22Rv1 (cell line): ENCODE results near the gene SELPLG.
"Not testable (repeated sequence)": the region's sequence is repeated elsewhere in the genome, so short reads cannot be mapped to it uniquely, and the experiment has no call there.

ENCODE experiments used
- H3K27ac ChIP-seq: fragments of 450-650 bp; 2 replicates; pipeline ENCODE4 v1.5.1; 2017
- ZFX ChIP-seq: fragments of 450-650 bp; IDR thresholded peaks from 2 replicates; pipeline ENCODE4 v1.6.1; 2017; ENCODE audit warnings: antibody characterized with exemption, borderline replicate concordance
- TF ChIP-seq, protein P1 (sequence below): fragments of 450-650 bp; IDR thresholded peaks from 2 replicates; pipeline ENCODE4 v1.5.1; 2017; ENCODE audit warnings: mild to moderate bottlenecking

SELPLG gene

GRCh38 chr12:108665608-108666202, 32.0 kb upstream of the SELPLG start:
- no peak overlapping the region for H3K27ac ChIP-seq

GRCh38 chr12:108664338-108665258, 30.9 kb upstream of the SELPLG start:
- H3K27ac ChIP-seq = no peak overlapping the region
- no peak for TF ChIP-seq ZFX
- TF ChIP-seq, protein P1, sequence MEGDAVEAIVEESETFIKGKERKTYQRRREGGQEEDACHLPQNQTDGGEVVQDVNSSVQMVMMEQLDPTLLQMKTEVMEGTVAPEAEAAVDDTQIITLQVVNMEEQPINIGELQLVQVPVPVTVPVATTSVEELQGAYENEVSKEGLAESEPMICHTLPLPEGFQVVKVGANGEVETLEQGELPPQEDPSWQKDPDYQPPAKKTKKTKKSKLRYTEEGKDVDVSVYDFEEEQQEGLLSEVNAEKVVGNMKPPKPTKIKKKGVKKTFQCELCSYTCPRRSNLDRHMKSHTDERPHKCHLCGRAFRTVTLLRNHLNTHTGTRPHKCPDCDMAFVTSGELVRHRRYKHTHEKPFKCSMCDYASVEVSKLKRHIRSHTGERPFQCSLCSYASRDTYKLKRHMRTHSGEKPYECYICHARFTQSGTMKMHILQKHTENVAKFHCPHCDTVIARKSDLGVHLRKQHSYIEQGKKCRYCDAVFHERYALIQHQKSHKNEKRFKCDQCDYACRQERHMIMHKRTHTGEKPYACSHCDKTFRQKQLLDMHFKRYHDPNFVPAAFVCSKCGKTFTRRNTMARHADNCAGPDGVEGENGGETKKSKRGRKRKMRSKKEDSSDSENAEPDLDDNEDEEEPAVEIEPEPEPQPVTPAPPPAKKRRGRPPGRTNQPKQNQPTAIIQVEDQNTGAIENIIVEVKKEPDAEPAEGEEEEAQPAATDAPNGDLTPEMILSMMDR = peak; percentile 98

More at GRCh38 chr12:108665608-108666202, 32.0 kb upstream of the SELPLG start:
- no peak for TF ChIP-seq ZFX
- TF ChIP-seq, protein P1 = no peak

- TF ChIP-seq, protein P1 = no peak
- no peak overlapping the region for H3K27ac ChIP-seq
These were observed 29.8 kb upstream of the SELPLG start for GRCh38 chr12:108663324-108664015.

- not testable (repeated sequence) for H3K27ac ChIP-seq
These were observed 24.4 kb upstream of the SELPLG start for GRCh38 chr12:108658115-108658514.

- TF ChIP-seq, protein P1 = no peak
- TF ChIP-seq ZFX = no peak
- no peak overlapping the region for H3K27ac ChIP-seq
These were observed 23.5 kb upstream of the SELPLG start for GRCh38 chr12:108657130-108657745.

DNA sequence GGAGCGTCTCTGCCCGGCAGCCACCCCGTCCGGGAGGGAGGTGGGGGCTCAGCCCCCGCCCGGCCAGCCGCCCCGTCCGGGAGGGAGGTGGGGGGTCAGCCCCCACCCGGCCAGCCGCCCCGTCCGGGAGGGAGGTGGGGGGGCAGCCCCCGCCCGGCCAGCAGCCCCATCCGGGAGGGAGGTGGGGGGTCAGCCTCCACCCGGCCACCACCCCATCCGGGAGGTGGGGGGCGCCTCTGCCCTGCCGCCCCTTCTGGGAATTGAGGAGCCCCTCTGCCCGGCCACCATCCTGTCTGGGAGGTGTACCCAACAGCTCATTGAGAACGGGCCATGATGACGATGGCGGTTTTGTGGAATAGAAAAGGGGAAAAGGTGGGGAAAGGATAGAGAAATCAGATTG, 22.6 kb upstream of the SELPLG start:
- not testable (repeated sequence) for H3K27ac ChIP-seq

DNA sequence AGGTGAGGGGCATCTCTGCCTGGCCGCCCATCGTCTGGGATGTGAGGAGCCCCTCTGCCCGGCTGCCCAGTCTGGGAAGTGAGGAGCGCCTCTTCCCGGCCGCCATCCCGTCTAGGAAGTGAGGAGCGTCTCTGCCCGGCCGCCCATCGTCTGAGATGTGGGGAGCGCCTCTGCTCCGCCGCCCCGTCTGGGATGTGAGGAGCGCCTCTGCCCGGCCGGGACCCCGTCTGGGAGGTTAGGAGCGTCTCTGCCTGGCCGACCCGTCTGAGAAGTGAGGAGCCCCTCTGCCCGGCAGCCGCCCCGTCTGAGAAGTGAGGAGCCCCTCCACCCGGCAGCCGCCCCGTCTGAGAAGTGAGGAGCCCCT, 22.1 kb upstream of the SELPLG start:
- not testable (repeated sequence) for H3K27ac ChIP-seq

DNA sequence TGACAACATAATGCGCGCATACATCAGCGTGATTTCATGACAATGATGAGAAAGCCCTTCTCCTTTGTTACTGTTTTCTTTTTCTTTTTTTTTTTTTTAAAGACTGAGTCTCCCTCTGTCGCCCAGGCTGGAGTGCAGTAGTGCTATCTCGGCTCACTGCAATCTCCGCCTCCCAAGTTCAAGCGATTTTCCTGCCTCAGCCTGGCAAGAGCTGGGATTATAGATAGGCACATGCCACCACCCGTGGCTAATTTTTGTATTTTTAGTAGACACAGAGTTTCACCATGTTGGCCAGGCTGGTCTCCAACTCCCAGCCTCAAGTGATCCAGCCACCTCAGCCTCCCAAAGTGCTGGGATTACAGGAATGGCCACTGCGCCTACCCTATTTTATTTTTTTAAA, 20.9 kb upstream of the SELPLG start:
- not testable (repeated sequence) for H3K27ac ChIP-seq

DNA sequence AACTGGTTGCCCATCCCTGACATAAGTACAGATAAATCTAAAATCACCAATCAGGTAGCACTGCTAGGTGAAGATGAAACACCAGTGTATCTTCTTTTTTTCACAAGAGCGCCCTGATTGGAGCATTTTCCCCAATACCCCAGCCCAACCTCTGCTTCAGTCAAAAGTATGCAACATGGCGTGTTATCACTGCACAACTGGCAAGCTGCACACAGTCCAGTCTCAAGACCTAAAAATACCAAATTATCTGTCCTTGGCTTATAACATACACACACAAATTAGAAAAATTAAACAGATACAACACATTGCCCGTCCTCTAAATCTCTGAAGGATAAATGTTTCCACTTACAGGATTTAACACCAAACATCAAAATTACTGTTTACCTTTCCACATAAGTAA, 20.2 kb upstream of the SELPLG start:
- H3K27ac ChIP-seq = no peak overlapping the region
- TF ChIP-seq, protein P1 = no peak
- no peak for TF ChIP-seq ZFX
